PFSK-1 (cell line): Measurements from ENCODE around the gene GRAMD2B.

ENCODE experiments used
- FOXP2 ChIP-seq: optimal IDR thresholded peaks from 2 replicates; pipeline ENCODE3; 2011; ENCODE audit warnings: borderline replicate concordance, control low read depth, inconsistent platforms; ENCODE audit not compliant: insufficient read depth; ENCODE audit errors: extremely low read length, extremely low read depth
- POLR2AphosphoS5 ChIP-seq: IDR thresholded peaks from 2 replicates; pipeline ENCODE4 v1.6.1; 2012; ENCODE audit warnings: low read depth, mild to moderate bottlenecking, control low read depth, low read length, moderate library complexity
- SIN3A ChIP-seq: IDR thresholded peaks from 2 replicates; pipeline ENCODE4 v1.6.1; 2012; ENCODE audit warnings: mild to moderate bottlenecking, low read length, moderate library complexity, borderline replicate concordance; ENCODE audit not compliant: insufficient read depth
- TAF1 ChIP-seq: IDR thresholded peaks from 2 replicates; pipeline ENCODE4 v1.6.1; 2012; ENCODE audit warnings: low read length, control low read depth, borderline replicate concordance; ENCODE audit not compliant: insufficient read depth
- TF ChIP-seq, protein P1 (sequence below), 2 experiments: IDR thresholded peaks; 2 replicates each; pipeline versions ENCODE4 v1.6.1 to v1.8.0; 2011 to 2012; ENCODE audit warnings: low read depth in 2 of 2, low read length in 2 of 2, control low read depth in 1 of 2, inconsistent platforms in 1 of 2, mild to moderate bottlenecking in 1 of 2, moderate library complexity in 1 of 2; ENCODE audit not compliant: insufficient read depth in 1 of 2

DNA sequence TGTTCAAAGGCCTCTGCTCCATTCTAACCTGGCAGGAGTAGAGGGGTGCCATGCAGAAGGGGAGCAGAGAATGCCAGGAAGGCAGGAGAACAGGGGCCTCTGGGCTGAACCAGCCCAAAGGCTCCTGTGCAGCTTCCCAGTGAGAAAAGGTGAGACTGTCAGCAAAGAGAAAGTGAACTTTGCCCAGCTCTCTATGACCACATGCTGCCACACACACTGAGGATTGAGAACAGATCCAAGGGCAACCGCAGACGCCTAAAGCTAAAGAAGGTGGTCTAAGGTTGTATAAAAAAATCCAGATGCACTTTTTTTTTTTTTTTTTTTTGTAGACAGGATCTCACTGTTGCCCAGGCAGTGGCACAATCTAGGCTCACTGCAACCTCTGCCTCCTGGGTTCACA, 120.5 kb downstream of the GRAMD2B start:
- TF ChIP-seq POLR2AphosphoS5 (no peak), TAF1 (no peak), SIN3A (no peak), FOXP2 (no peak)
- TF ChIP-seq, protein P1, sequence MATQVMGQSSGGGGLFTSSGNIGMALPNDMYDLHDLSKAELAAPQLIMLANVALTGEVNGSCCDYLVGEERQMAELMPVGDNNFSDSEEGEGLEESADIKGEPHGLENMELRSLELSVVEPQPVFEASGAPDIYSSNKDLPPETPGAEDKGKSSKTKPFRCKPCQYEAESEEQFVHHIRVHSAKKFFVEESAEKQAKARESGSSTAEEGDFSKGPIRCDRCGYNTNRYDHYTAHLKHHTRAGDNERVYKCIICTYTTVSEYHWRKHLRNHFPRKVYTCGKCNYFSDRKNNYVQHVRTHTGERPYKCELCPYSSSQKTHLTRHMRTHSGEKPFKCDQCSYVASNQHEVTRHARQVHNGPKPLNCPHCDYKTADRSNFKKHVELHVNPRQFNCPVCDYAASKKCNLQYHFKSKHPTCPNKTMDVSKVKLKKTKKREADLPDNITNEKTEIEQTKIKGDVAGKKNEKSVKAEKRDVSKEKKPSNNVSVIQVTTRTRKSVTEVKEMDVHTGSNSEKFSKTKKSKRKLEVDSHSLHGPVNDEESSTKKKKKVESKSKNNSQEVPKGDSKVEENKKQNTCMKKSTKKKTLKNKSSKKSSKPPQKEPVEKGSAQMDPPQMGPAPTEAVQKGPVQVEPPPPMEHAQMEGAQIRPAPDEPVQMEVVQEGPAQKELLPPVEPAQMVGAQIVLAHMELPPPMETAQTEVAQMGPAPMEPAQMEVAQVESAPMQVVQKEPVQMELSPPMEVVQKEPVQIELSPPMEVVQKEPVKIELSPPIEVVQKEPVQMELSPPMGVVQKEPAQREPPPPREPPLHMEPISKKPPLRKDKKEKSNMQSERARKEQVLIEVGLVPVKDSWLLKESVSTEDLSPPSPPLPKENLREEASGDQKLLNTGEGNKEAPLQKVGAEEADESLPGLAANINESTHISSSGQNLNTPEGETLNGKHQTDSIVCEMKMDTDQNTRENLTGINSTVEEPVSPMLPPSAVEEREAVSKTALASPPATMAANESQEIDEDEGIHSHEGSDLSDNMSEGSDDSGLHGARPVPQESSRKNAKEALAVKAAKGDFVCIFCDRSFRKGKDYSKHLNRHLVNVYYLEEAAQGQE (IDR thresholded peaks at IDR 0.05; ENCODE audit: insufficient read depth in 1 of 2, low read depth in 2 of 2, low read length in 2 of 2) = no peak
